Esophagus muscularis mucosa (tissue), 4 donors: ENCODE results near the gene ARL17B.
"Not testable (repeated sequence)": the region's sequence is repeated elsewhere in the genome, so short reads cannot be mapped to it uniquely, and the experiment has no call there.

Experiments used
- CTCF ChIP-seq, 3 experiments: fragments of 200-600 bp in 2 of 3; fragments of 450-650 bp in 1 of 3; sonication (generic) in 2 of 3; IDR thresholded peaks; one replicate each; pipeline ENCODE4 v1.5.1; 2017 to 2019; ENCODE audit warnings: antibody characterized with exemption in 3 of 3, mild to moderate bottlenecking in 2 of 3, moderate library complexity in 1 of 3
- EP300 ChIP-seq: sonication (generic); formaldehyde crosslinking; IDR thresholded peaks from one replicate; pipeline ENCODE4 v1.6.1; 2017; ENCODE audit warnings: antibody characterized with exemption
- POLR2A ChIP-seq: fragments of 450-650 bp; IDR thresholded peaks from one replicate; pipeline ENCODE4 v1.6.1; 2017; ENCODE audit warnings: antibody characterized with exemption, moderate library complexity, mild to moderate bottlenecking, low read depth

- not testable (repeated sequence) for TF ChIP-seq POLR2A; CTCF (IDR thresholded peaks at IDR 0.05); EP300
Measured at GRCh38 chr17:46266063-46266655, 95.4 kb downstream of the ARL17B start.
